Transverse colon (tissue), 4 donors: ENCODE results near the gene LXN. TPM values are rescaled to one million over a fixed set of nuclear protein-coding genes. Genes with fewer than 3 reads are reported as not detected.
"Not testable (repeated sequence)": the region's sequence is repeated elsewhere in the genome, so short reads cannot be mapped to it uniquely, and the experiment has no call there.

Experiments
- DNase-seq: peaks from one replicate; pipeline ENCODE4 v3.0.0-alpha.2; 2019
- H3K27ac ChIP-seq, 4 donors: fragments of 200-600 bp; sonication (generic); 2 replicates each; pipeline ENCODE4 v1.5.1; 2016 to 2018; ENCODE audit warnings: inconsistent platforms in 4 of 4
- H3K27me3 ChIP-seq: fragments of 200-600 bp; sonication (generic); 2 replicates; pipeline ENCODE4 v1.5.1; 2017; ENCODE audit warnings: inconsistent platforms
- H3K36me3 ChIP-seq, 4 donors: fragments of 200-600 bp; sonication (generic); 2 replicates each; pipeline ENCODE4 v1.5.1; 2017 to 2019; ENCODE audit warnings: inconsistent platforms in 4 of 4
- H3K4me1 ChIP-seq, 4 donors: fragments of 200-600 bp; sonication (generic); 2 replicates each; pipeline ENCODE4 v1.5.1; 2017 to 2020; ENCODE audit warnings: inconsistent platforms in 4 of 4
- H3K4me3 ChIP-seq, 4 donors: fragments of 200-600 bp; sonication (generic); 1 replicate in 1 of 4; 2 replicates in 3 of 4; pipeline versions ENCODE4 v1.5.1 to v1.6.1; 2017 to 2019; ENCODE audit warnings: inconsistent platforms in 4 of 4
- H3K9me3 ChIP-seq, 2 donors: fragments of 200-600 bp; sonication (generic); 2 replicates each; pipeline ENCODE4 v1.5.1; 2017 to 2019; ENCODE audit warnings: inconsistent platforms in 2 of 2
- EP300 ChIP-seq: sonication (generic); formaldehyde crosslinking; IDR thresholded peaks from one replicate; pipeline ENCODE4 v1.6.1; 2017; ENCODE audit warnings: antibody characterized with exemption, low read depth
- POLR2A ChIP-seq: fragments of 450-650 bp; IDR thresholded peaks from one replicate; pipeline ENCODE4 v1.6.1; 2016; ENCODE audit warnings: antibody characterized with exemption, mild to moderate bottlenecking, moderate library complexity
- POLR2AphosphoS5 ChIP-seq, 3 donors: sonication (generic); formaldehyde crosslinking; IDR thresholded peaks; one replicate each; pipeline ENCODE4 v1.6.1; 2016; ENCODE audit warnings: antibody characterized with exemption in 3 of 3
- WGBS, 2 donors: methylation state at CpG; one replicate each; pipeline ENCODE4 v1.1.5; 2018; ENCODE audit warnings: low coverage in 1 of 2; 5-methylcytosine and 5-hydroxymethylcytosine counted together
- in situ Hi-C, 4 donors: fragments of 200-750 bp; cut with MboI; loops; one replicate each; pipeline versions ENCODE4 v1.15.0 to v1.15.1; 2017; ENCODE audit warnings: low sequenced_read_pairs in 3 of 4, low pct_ligation_motif_present in 1 of 4, low pct_unique_long_range_greater_than_20kb in 1 of 4
- intact Hi-C: fragments of 100-400 bp; cut with DNase I; formaldehyde crosslinking; loops from one replicate; pipeline ENCODE4 v1.15.1; 2023; ENCODE audit warnings: low total_unique reads
- total RNA-seq, 4 donors: library from RNA; depleted of rRNA; stranded (reverse); fragments of >200 nt; gene quantifications; one replicate each; pipeline ENCODE4 v1.1.0, GENCODE V29; 2016
- TF ChIP-seq, protein P1 (sequence below), 5 experiments: fragments of 200-600 bp in 3 of 5; fragments of 450-650 bp in 2 of 5; sonication (generic) in 3 of 5; IDR thresholded peaks; 1 replicate in 2 of 5; 2 replicates in 3 of 5; pipeline ENCODE4 v1.5.1; 2016 to 2017; ENCODE audit warnings: antibody characterized with exemption in 5 of 5, inconsistent platforms in 3 of 5, mild to moderate bottlenecking in 2 of 5, moderate library complexity in 1 of 5

LXN gene
- total RNA-seq, 4 donors from 2014 or later = 22.2 to 55.8 (median 24.4) TPM

DNA sequence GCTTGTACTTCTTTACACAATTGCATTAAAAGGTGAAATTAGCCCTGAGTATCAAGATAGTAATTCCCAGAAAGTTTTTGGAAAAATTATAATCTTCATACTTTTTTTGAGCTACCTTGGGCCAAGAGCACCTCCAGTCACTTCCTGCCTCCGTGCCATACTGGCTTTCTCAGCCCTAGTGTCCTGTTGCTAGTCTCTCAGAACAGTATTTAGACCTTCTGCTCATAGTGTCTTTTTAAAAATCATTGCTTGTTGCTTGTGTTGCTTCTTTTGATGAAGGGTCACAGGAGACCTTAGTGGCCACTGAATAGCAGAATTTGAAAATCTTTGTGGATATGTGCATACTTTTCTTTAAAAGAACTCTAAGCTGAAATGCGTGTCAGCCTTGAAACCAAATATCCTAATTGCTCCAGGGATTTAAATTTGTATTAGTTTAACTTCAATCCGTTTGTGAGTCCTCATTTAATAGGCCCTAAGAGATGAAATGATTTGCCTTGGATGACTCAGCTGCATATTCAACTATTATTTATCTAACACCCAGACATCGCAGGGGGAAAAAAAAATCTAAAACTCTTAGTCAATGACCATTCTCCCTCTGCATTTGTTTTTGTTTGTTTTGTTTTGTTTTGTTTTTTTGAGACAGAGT lies 29.1 kb upstream of the LXN start:
- Histone ChIP-seq H3K27ac (no peak overlapping the region), H3K9me3 (no peaks in the 10 kb centered on the region), H3K4me3 (no peak overlapping the region), H3K36me3 (peaks cover 0 to 5% (median 0%) of the 10 kb centered on the region in 4 donors), H3K4me1 (peaks cover 0 to 5% (median 1%) of the 10 kb centered on the region in 4 donors), H3K27me3 (no peaks in the 10 kb centered on the region)
- 77 to 87% methylated on average over 4 of the region's 4 CpGs for WGBS, 2 donors
- no peak for DNase-seq
- in situ Hi-C loops (no loop called here), intact Hi-C loops (no loop called here)
- no peak for TF ChIP-seq POLR2AphosphoS5 (IDR thresholded peaks at IDR 0.05)
- no peak for TF ChIP-seq POLR2A
- TF ChIP-seq, protein P1, sequence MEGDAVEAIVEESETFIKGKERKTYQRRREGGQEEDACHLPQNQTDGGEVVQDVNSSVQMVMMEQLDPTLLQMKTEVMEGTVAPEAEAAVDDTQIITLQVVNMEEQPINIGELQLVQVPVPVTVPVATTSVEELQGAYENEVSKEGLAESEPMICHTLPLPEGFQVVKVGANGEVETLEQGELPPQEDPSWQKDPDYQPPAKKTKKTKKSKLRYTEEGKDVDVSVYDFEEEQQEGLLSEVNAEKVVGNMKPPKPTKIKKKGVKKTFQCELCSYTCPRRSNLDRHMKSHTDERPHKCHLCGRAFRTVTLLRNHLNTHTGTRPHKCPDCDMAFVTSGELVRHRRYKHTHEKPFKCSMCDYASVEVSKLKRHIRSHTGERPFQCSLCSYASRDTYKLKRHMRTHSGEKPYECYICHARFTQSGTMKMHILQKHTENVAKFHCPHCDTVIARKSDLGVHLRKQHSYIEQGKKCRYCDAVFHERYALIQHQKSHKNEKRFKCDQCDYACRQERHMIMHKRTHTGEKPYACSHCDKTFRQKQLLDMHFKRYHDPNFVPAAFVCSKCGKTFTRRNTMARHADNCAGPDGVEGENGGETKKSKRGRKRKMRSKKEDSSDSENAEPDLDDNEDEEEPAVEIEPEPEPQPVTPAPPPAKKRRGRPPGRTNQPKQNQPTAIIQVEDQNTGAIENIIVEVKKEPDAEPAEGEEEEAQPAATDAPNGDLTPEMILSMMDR (IDR thresholded peaks at IDR 0.05) = no peak
- TF ChIP-seq EP300 = no peak

DNA sequence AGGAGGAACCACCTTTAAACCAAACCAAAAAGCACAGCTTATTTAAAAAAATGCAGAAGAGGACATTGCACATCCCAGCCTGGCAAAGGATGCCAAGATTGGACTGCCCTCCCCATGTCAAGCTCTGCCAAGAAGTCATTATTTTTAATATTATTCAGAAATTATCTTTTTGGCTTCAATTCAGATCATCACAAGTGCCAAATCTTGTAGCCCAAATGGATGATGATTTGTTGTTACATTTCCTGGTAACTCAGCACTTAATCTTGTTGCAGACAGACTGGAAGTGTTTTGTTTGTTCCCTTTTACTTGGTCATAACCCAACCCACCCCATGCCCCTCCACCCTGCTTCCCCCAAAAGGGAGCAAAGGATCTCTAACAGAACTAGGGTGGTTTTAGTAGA lies 28.1 kb upstream of the LXN start:
- intact Hi-C loops = no loop called here
- Histone ChIP-seq H3K27ac (no peak overlapping the region), H3K27me3 (no peaks in the 10 kb centered on the region), H3K4me1 (peaks cover 0 to 5% (median 2%) of the 10 kb centered on the region in 4 donors), H3K4me3 (no peak overlapping the region), H3K36me3 (peaks cover 0 to 5% (median 0%) of the 10 kb centered on the region in 4 donors), H3K9me3 (no peaks in the 10 kb centered on the region)
- DNase-seq = no peak
- in situ Hi-C loops = no loop called here
- TF ChIP-seq EP300 (no peak), POLR2A (no peak), POLR2AphosphoS5 (IDR thresholded peaks at IDR 0.05) (no peak)
- TF ChIP-seq, protein P1 (IDR thresholded peaks at IDR 0.05) = no peak

DNA sequence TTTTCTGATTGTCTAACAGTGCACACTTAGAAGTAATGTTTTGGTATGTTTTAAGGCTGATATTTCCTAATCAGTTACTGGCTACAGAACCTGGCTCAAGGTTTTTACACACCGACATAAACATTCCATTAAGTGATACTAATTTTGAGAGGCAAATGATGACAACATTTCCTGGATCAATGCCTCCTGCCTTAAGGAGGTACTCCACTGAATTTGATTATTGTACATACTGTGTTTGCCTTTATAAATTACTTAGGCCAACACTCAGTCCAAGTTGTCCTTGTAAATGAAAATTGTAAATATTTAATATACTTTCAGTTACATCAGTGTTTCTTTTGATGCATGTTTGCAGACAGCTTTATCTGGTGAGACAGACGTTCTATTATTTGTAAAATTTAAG lies 24.2 kb upstream of the LXN start:
- H3K36me3 ChIP-seq = peaks cover 0 to 13% (median 2%) of the 10 kb centered on the region in 4 donors
- intact Hi-C loops = no loop called here

DNA sequence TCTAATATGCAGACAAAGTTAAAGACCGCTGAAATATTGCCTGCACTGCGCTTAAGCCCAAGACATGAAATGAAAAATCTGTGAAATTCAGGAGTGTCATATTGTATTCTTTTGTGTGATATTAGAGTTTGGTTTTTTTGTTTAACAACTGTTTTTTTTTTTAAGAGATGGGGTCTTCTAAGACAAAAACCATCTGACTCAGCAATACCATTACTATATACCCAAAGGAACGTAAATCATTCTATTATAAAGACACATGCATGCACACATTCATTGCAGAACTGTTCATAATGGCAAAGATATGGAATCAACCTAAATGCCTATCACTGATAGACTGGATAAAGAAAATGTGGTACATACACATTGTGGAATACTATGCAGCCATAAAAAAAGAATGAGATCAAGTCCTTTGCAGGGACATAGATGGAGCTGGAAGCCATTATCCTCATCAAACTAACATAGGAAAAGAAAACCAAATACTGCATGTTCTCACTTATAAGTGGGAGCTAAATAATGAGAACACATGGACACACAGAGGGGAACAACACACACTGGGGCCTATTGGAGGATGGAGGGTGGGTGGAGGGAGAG lies 21.5 kb upstream of the LXN start:
- peaks cover 0 to 18% (median 5%) of the 10 kb centered on the region in 4 donors for H3K36me3 ChIP-seq
- H3K27ac ChIP-seq, DNase-seq, in situ Hi-C loops, H3K4me3 ChIP-seq, H3K27me3 ChIP-seq, intact Hi-C loops, H3K4me1 ChIP-seq, H3K9me3 ChIP-seq: not testable (repeated sequence)
- WGBS, 2 donors = 29 to 85% methylated on average over 3 of the region's 3 CpGs

More for the DNA sequence above, 24.2 kb upstream of the LXN start:
- H3K4me1 ChIP-seq = peaks cover 0 to 5% (median 2%) of the 10 kb centered on the region in 4 donors
- WGBS, 2 donors = 52 to 63% methylated on average over 2 of the region's 2 CpGs
- DNase-seq = no peak
- no peak overlapping the region for H3K27ac ChIP-seq
- H3K27me3 ChIP-seq = no peaks in the 10 kb centered on the region
- no peaks in the 10 kb centered on the region for H3K9me3 ChIP-seq
- TF ChIP-seq POLR2A (no peak), EP300 (no peak), POLR2AphosphoS5 (IDR thresholded peaks at IDR 0.05) (no peak)
- TF ChIP-seq, protein P1 (IDR thresholded peaks at IDR 0.05) = no peak
- no peak overlapping the region for H3K4me3 ChIP-seq
- in situ Hi-C loops = no loop called here

DNA sequence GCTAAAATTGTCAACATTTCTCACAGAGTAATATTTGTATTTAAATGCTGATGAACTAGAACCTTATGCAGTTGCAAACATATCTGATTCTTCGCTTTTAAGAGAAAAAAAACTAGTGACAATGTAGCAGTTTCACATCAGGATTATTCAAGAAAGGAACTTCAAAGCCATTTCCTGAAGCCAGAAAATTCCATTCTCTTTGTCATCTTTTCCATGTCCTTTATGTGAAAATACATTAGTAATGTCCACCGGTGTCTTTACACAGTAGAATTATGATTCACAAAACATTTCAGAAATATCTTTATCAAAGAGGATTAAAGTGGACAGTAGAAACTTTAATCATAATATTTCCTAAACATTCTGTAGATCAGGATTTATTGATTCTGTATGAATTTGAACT lies 12.7 kb upstream of the LXN start:
- WGBS, 2 donors = 92 to 94% methylated on average over 2 of the region's 2 CpGs
- peaks cover 0 to 12% (median 2%) of the 10 kb centered on the region in 4 donors for H3K36me3 ChIP-seq
- in situ Hi-C loops = no loop called here

More for the DNA sequence above, 12.7 kb upstream of the LXN start:
- no peaks in the 10 kb centered on the region for H3K27me3 ChIP-seq
- TF ChIP-seq, protein P1 (IDR thresholded peaks at IDR 0.05) = no peak
- TF ChIP-seq POLR2AphosphoS5 (IDR thresholded peaks at IDR 0.05) (no peak), EP300 (no peak), POLR2A (no peak)
- H3K27ac ChIP-seq = no peak overlapping the region
- no peak overlapping the region for H3K4me3 ChIP-seq
- H3K4me1 ChIP-seq = no peaks in the 10 kb centered on the region
- intact Hi-C loops = no loop called here
- no peak for DNase-seq
- no peaks in the 10 kb centered on the region for H3K9me3 ChIP-seq
